ENCODE measurements around the gene CANX. TPM values are rescaled to one million over a fixed set of nuclear protein-coding genes. Genes with fewer than 3 reads are reported as not detected.

The CANX gene
- total and polyA plus RNA-seq, 9 of the 15 experiments (the other 6 are each of a cell fraction or from before 2014, with no cell fraction given) = 155 to 893 (median 589) TPM

GRCh38 chr5:179759581-179760551, 61.1 kb downstream of the CANX start (continued):
- TF ChIP-seq ZBTB43 (CRISPR knock-in tag; IDR thresholded peaks at IDR 0.05) (no peak), SMAD1 (IDR thresholded peaks at IDR 0.05; ENCODE audit: low read depth, low read length, partially characterized antibody) (no peak), NFE2 (IDR thresholded peaks at IDR 0.05; ENCODE audit: low read depth) (peak; percentile 62; the same call in 1 of the 2 replicates), PKNOX1 (IDR thresholded peaks at IDR 0.05) (peak; percentile 64), E2F4 (CRISPR knock-in tag; IDR thresholded peaks at IDR 0.05; ENCODE audit: low read depth) (no peak), ZEB2 (IDR thresholded peaks at IDR 0.05) (peak; percentile 46; the same call in 1 of the 2 replicates), ZBTB1 (CRISPR knock-in tag; IDR thresholded peaks at IDR 0.05; ENCODE audit: borderline replicate concordance, low read depth) (no peak), TAF9B (IDR thresholded peaks at IDR 0.05; ENCODE audit: partially characterized antibody) (no peak), GATA2 (CRISPR knock-in tag; IDR thresholded peaks at IDR 0.05) (peak; percentile 10; the same call in 1 of the 2 replicates), HDGF (IDR thresholded peaks at IDR 0.05) (no peak), MCM2 (IDR thresholded peaks at IDR 0.05; ENCODE audit: low read depth) (no peak), RAD21 (CRISPR knock-in tag; conservative IDR thresholded peaks at IDR 0.05 in 1 of 2, IDR thresholded peaks at IDR 0.05 in 1 of 2) (no peak), ZNF512 (tag; IDR thresholded peaks at IDR 0.05) (no peak), MTA1 (IDR thresholded peaks at IDR 0.05; ENCODE audit: borderline replicate concordance) (no peak), TSC22D4 (tag; IDR thresholded peaks at IDR 0.05) (no peak), ZNF551 (CRISPR knock-in tag; IDR thresholded peaks at IDR 0.05) (no peak), NFE2L1 (tag; IDR thresholded peaks at IDR 0.05; ENCODE audit: borderline replicate concordance, low read depth) (no peak), EP400 (IDR thresholded peaks at IDR 0.05) (no peak), WHSC1 (IDR thresholded peaks at IDR 0.05; ENCODE audit: low read length) (no peak), PTTG1 (tag; IDR thresholded peaks at IDR 0.05; ENCODE audit: low read depth) (no peak), TAF15 (IDR thresholded peaks at IDR 0.05; ENCODE audit: low read depth, low read length) (no peak), RBM39 (optimal IDR thresholded peaks at IDR 0.05; ENCODE audit: low read depth, low read length) (no peak), FOSL1 (tag; conservative IDR thresholded peaks at IDR 0.05) (peak; percentile 66), ZNF316 (IDR thresholded peaks at IDR 0.05) (peak; percentile 17; the same call in 1 of the 2 replicates)
